Measurements from ENCODE around the gene DPP9.
A peak's percentile ranks its signal among the peaks of the same experiment; 100 is the strongest.

The DPP9 gene

DNA sequence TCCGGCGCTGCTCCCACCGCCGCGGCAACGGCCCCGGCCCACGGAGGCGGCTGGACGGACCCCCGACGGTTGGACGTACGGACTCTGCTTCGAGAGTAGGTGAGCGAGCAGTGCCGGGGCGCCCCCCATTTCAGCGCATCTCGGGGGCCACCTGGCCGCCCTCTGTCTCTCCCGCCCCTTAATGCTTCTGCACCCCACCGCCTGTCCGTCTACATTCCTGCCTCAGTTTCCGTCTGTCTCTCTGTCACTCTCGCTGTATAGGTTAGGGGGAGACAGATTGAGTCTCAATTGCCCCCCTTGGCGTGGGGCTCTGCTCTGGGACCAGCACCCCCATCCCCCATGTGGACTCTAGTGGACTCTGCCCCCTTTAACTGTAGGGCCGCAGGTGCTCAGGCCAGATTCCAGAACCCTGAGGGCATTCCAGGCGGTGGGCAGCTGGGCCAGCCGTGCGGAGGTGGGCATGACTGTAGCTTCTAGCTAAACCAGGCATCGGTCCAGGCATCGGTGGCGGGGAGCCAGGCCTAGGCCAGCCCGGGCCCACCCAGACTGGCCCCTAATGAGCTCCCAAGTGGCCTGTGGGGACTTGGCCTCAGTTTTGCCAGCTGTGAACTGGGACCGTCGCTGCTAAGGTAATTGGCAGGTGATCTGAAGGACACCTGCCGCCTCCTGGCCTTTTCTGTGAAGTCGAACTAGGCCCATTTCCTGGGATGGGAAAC, 84.0 kb downstream of the DPP9 start:
- FAIRE-seq (no peak), DNase-seq (ENCODE audit: insufficient read length, low spot score) (no peak)
- TF ChIP-seq, protein P1, sequence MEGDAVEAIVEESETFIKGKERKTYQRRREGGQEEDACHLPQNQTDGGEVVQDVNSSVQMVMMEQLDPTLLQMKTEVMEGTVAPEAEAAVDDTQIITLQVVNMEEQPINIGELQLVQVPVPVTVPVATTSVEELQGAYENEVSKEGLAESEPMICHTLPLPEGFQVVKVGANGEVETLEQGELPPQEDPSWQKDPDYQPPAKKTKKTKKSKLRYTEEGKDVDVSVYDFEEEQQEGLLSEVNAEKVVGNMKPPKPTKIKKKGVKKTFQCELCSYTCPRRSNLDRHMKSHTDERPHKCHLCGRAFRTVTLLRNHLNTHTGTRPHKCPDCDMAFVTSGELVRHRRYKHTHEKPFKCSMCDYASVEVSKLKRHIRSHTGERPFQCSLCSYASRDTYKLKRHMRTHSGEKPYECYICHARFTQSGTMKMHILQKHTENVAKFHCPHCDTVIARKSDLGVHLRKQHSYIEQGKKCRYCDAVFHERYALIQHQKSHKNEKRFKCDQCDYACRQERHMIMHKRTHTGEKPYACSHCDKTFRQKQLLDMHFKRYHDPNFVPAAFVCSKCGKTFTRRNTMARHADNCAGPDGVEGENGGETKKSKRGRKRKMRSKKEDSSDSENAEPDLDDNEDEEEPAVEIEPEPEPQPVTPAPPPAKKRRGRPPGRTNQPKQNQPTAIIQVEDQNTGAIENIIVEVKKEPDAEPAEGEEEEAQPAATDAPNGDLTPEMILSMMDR (IDR thresholded peaks at IDR 0.05; ENCODE audit: insufficient read depth, missing control alignments): no peak

DNA sequence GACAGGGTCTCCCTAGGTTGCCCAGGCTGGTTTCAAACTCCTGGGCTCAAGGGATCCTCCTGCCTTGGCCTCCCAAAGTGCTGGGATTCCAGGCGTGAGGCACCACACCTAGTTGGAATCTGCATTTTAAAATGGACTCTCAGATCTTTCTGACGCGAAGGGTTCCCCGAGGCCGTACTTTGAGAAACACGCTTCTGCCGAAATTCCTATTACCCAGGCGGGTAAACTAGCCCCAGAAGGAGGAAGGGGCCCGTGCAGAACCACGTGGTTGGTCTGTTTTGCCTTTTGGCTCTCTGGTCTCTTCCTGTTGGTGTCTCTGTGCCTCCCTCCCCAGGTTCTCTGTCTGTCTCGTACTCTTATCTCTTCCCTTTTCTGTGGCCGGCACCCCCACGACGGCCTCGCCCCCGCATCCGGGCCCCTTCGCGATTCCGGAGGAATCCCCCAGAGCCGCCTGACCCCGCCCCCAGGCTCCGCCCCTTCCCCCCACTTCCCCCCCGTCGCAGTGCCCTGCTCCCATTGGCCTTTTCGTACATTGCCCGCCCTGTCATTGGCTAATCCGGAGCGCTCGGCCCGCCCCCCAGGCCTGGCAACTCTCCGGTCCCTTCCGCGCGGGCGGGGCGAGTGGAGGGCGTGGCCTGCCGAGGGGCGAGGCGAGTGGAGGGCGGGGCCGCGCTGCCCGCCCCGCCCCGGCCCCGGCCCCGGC, 84.7 kb downstream of the DPP9 start, which contains the start of gene TNFAIP8L1:
Gene TNFAIP8L1, plus strand, starts transcription at position 689 of the 703 bp plus-strand sequence. CDS start 12,354 bp downstream, outside the sequence.
- FAIRE-seq (no peak), DNase-seq (ENCODE audit: insufficient read length, low spot score) (peak; percentile 100)
- TF ChIP-seq, protein P1 (IDR thresholded peaks at IDR 0.05; ENCODE audit: insufficient read depth, missing control alignments): no peak

DNA sequence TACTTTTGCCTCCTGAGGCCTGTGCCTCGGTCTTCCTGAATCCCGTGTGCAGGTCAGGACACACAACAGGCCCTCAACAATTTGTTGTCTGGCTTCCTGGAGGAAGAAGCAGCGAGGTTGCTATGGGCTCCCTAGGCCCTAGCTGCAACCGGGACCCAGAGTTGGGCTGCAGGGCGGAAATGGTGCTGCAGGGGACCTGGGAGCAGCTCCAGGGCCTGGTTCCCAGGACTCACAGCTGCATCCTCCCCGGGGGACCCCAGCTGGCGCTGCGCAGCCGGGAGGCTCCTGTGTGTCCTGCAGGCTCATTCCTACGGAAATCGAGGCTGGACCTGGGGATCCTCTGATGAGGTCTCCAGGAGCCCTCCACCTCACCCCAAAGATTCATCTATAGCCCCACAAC, 85.3 kb downstream of the DPP9 start:
- no peak for FAIRE-seq
- TF ChIP-seq, protein P1 (IDR thresholded peaks at IDR 0.05; ENCODE audit: insufficient read depth, missing control alignments): no peak
- DNase-seq (ENCODE audit: insufficient read length, low spot score): no peak

DNA sequence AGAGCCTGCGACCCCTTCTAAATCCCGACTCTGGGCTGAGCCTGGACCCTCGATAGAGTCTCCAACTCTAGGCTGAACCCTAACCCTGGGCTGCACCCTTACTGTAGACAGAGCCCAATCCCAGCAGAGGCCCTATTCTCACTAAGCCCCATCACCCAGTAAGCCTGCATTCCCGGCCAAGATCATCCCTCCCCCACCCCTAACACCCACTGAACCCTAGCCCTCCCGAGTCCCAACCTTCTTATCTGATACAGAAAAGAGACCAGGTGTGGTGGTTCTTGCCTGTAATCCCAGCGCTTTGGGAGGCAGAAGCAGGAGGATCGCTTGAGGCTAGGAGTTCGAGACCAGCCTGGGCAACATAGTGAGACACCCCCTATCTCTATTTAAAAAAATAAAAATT, 86.9 kb downstream of the DPP9 start:
- DNase-seq (ENCODE audit: insufficient read length, low spot score): no peak
- no peak for FAIRE-seq
- TF ChIP-seq, protein P1 (IDR thresholded peaks at IDR 0.05; ENCODE audit: insufficient read depth, missing control alignments): no peak

DNA sequence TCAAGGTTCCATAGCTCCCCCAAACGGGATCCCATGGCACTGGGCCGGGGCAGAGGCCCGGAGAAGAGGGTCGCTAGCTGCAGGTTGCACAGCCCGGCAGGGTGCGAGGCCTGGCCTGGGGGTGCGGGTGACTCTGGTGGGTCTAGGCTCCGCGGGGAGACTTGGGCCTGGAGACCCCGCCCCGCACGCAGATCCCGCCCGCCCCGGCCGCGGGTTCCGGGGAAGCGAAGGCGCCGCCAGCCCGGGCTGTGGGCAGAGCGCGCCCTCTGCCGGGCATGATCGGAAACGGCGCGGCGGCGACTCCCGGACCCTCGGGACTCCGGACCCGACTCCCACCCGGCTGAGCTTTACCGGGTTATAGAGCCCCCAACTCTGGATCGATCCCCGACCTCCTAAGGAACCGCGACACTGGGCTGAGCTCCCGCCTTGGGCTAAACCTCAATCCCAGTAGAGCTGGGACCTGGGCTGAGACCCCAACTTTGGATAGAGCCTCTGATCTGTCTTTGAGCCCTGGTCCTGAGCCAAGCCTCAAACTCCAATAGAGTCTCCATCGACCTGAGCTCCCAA, 87.4 kb downstream of the DPP9 start:
- FAIRE-seq (no peak), DNase-seq (ENCODE audit: insufficient read length, low spot score) (peak; percentile 72)
- TF ChIP-seq, protein P1 (IDR thresholded peaks at IDR 0.05; ENCODE audit: insufficient read depth, missing control alignments): peak; percentile 64

DNA sequence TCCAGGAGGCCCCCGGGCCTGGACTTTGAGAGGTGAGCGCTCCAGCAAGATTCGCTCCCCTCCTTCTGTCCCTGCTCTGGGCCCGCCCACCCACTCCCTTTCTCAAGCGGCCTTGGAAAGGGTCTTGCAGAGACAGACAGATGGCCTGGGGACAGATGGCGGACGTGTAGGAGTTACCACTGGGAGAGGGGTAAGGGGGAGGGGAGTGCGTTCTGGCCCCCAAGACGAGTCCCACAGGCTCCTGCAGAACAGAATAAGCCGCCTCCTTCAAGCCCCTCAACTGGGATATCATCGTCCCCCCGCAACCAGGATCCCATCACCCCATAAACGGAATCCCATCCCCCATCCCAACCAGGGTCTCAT, 87.9 kb downstream of the DPP9 start:
- no peak for DNase-seq (ENCODE audit: insufficient read length, low spot score)

More for the DNA sequence above, 87.9 kb downstream of the DPP9 start:
- no peak for FAIRE-seq
- TF ChIP-seq, protein P1 (IDR thresholded peaks at IDR 0.05; ENCODE audit: insufficient read depth, missing control alignments): no peak
